ENCODE data around the gene DAZAP2.

- TF ChIP-seq CTCF (IDR thresholded peaks at IDR 0.05) (no peak), EP300 (IDR thresholded peaks at IDR 0.05) (no peak), POLR2A (IDR thresholded peaks at IDR 0.05) (no peak)
Observed at GRCh38 chr12:51219322-51219721, 19.3 kb upstream of the DAZAP2 start.
